ENCODE results near the gene IL37. TPM values are rescaled to one million over a fixed set of nuclear protein-coding genes. Genes with fewer than 3 reads are reported as not detected.

Gene IL37
- total and polyA plus RNA-seq, 2 experiments from 2014 or later, result not detected

DNA sequence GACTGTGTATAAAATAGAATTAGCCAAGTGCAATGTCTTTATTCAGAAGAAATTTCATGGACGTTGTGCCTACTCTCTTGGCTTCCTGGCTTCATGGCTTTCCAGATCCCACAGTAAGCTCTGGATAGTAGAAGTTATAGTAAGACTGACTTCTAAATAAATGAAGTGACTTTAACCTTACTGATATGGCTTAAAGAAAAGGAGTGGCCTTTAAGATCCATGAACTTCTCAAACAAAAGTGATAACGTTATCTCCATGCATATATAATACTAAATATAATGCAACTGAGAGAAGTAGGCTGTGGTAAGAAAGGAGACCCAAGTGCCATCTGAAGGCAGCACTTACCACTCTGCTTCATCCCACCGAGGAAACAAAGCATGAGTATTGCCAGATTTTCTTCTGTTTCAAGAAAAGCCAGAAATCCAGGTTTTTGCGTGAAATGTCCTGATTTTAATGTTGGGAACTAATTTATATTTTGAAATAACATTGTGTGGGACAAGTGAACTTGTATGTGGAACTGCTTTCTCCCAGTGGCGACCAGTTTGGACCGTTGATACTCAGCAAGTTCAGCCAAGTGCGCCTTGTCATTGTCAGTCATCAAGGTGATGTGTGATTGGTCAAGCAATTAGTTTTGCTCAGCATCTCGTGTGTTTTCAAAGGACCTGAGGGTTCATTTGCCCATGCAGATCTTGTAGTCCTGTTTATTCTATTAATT is 13.9 kb upstream of the IL37 start:
- no peaks in the 10 kb centered on the region for H3K4me1 ChIP-seq (ENCODE audit: insufficient read depth)
- H2AFZ ChIP-seq, result 0 out of 2 replicates have a peak overlapping the region, but pooled peaks have one; percentile 38
- H3F3A ChIP-seq (replicated peaks; ENCODE audit: low read depth), result no peaks in the 10 kb centered on the region
- ATAC-seq (no peak), DNase-seq (ENCODE audit: low spot score) (no peak)
- no peaks in the 10 kb centered on the region for H3K27me3 ChIP-seq (ENCODE audit: insufficient read depth)
- no peak overlapping the region for H3K27ac ChIP-seq (ENCODE audit: low read depth)
- no peaks in the 10 kb centered on the region for H3K36me3 ChIP-seq (ENCODE audit: insufficient read depth)
- Mint-ChIP-seq H3K27me3 (ENCODE audit: insufficient read depth, low read depth, poor library complexity) (no peaks in the 10 kb centered on the region), H3K4me3 (no peak overlapping the region), H3K9me3 (no peaks in the 10 kb centered on the region), H3K36me3 (ENCODE audit: low read depth) (no peaks in the 10 kb centered on the region), H3K4me1 (no peaks in the 10 kb centered on the region), H3K27ac (no peak overlapping the region)
- no peak for TF ChIP-seq ZNF114 (CRISPR knock-in tag; IDR thresholded peaks at IDR 0.05)
- TF ChIP-seq, protein P1, sequence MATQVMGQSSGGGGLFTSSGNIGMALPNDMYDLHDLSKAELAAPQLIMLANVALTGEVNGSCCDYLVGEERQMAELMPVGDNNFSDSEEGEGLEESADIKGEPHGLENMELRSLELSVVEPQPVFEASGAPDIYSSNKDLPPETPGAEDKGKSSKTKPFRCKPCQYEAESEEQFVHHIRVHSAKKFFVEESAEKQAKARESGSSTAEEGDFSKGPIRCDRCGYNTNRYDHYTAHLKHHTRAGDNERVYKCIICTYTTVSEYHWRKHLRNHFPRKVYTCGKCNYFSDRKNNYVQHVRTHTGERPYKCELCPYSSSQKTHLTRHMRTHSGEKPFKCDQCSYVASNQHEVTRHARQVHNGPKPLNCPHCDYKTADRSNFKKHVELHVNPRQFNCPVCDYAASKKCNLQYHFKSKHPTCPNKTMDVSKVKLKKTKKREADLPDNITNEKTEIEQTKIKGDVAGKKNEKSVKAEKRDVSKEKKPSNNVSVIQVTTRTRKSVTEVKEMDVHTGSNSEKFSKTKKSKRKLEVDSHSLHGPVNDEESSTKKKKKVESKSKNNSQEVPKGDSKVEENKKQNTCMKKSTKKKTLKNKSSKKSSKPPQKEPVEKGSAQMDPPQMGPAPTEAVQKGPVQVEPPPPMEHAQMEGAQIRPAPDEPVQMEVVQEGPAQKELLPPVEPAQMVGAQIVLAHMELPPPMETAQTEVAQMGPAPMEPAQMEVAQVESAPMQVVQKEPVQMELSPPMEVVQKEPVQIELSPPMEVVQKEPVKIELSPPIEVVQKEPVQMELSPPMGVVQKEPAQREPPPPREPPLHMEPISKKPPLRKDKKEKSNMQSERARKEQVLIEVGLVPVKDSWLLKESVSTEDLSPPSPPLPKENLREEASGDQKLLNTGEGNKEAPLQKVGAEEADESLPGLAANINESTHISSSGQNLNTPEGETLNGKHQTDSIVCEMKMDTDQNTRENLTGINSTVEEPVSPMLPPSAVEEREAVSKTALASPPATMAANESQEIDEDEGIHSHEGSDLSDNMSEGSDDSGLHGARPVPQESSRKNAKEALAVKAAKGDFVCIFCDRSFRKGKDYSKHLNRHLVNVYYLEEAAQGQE (IDR thresholded peaks at IDR 0.05; ENCODE audit: unreplicated experiment), result no peak
- no peak for TF ChIP-seq STAT1 (IDR thresholded peaks at IDR 0.05; ENCODE audit: unreplicated experiment)
- TF ChIP-seq NANOG (IDR thresholded peaks at IDR 0.05; ENCODE audit: borderline replicate concordance), result no peak
- no peak for TF ChIP-seq JUNB (IDR thresholded peaks at IDR 0.05; ENCODE audit: unreplicated experiment)
- no peak for TF ChIP-seq EZH2 (IDR thresholded peaks at IDR 0.05; ENCODE audit: low read depth, unreplicated experiment)
- TF ChIP-seq, protein P2, sequence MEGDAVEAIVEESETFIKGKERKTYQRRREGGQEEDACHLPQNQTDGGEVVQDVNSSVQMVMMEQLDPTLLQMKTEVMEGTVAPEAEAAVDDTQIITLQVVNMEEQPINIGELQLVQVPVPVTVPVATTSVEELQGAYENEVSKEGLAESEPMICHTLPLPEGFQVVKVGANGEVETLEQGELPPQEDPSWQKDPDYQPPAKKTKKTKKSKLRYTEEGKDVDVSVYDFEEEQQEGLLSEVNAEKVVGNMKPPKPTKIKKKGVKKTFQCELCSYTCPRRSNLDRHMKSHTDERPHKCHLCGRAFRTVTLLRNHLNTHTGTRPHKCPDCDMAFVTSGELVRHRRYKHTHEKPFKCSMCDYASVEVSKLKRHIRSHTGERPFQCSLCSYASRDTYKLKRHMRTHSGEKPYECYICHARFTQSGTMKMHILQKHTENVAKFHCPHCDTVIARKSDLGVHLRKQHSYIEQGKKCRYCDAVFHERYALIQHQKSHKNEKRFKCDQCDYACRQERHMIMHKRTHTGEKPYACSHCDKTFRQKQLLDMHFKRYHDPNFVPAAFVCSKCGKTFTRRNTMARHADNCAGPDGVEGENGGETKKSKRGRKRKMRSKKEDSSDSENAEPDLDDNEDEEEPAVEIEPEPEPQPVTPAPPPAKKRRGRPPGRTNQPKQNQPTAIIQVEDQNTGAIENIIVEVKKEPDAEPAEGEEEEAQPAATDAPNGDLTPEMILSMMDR (conservative IDR thresholded peaks at IDR 0.05; ENCODE audit: low read depth in 2 of 2), result no peak
- no peak for TF ChIP-seq ZNF331 (CRISPR knock-in tag; IDR thresholded peaks at IDR 0.05; ENCODE audit: low read depth)
- no peak for TF ChIP-seq EZH2phosphoT487 (IDR thresholded peaks at IDR 0.05; ENCODE audit: unreplicated experiment)
- TF ChIP-seq, protein P3, sequence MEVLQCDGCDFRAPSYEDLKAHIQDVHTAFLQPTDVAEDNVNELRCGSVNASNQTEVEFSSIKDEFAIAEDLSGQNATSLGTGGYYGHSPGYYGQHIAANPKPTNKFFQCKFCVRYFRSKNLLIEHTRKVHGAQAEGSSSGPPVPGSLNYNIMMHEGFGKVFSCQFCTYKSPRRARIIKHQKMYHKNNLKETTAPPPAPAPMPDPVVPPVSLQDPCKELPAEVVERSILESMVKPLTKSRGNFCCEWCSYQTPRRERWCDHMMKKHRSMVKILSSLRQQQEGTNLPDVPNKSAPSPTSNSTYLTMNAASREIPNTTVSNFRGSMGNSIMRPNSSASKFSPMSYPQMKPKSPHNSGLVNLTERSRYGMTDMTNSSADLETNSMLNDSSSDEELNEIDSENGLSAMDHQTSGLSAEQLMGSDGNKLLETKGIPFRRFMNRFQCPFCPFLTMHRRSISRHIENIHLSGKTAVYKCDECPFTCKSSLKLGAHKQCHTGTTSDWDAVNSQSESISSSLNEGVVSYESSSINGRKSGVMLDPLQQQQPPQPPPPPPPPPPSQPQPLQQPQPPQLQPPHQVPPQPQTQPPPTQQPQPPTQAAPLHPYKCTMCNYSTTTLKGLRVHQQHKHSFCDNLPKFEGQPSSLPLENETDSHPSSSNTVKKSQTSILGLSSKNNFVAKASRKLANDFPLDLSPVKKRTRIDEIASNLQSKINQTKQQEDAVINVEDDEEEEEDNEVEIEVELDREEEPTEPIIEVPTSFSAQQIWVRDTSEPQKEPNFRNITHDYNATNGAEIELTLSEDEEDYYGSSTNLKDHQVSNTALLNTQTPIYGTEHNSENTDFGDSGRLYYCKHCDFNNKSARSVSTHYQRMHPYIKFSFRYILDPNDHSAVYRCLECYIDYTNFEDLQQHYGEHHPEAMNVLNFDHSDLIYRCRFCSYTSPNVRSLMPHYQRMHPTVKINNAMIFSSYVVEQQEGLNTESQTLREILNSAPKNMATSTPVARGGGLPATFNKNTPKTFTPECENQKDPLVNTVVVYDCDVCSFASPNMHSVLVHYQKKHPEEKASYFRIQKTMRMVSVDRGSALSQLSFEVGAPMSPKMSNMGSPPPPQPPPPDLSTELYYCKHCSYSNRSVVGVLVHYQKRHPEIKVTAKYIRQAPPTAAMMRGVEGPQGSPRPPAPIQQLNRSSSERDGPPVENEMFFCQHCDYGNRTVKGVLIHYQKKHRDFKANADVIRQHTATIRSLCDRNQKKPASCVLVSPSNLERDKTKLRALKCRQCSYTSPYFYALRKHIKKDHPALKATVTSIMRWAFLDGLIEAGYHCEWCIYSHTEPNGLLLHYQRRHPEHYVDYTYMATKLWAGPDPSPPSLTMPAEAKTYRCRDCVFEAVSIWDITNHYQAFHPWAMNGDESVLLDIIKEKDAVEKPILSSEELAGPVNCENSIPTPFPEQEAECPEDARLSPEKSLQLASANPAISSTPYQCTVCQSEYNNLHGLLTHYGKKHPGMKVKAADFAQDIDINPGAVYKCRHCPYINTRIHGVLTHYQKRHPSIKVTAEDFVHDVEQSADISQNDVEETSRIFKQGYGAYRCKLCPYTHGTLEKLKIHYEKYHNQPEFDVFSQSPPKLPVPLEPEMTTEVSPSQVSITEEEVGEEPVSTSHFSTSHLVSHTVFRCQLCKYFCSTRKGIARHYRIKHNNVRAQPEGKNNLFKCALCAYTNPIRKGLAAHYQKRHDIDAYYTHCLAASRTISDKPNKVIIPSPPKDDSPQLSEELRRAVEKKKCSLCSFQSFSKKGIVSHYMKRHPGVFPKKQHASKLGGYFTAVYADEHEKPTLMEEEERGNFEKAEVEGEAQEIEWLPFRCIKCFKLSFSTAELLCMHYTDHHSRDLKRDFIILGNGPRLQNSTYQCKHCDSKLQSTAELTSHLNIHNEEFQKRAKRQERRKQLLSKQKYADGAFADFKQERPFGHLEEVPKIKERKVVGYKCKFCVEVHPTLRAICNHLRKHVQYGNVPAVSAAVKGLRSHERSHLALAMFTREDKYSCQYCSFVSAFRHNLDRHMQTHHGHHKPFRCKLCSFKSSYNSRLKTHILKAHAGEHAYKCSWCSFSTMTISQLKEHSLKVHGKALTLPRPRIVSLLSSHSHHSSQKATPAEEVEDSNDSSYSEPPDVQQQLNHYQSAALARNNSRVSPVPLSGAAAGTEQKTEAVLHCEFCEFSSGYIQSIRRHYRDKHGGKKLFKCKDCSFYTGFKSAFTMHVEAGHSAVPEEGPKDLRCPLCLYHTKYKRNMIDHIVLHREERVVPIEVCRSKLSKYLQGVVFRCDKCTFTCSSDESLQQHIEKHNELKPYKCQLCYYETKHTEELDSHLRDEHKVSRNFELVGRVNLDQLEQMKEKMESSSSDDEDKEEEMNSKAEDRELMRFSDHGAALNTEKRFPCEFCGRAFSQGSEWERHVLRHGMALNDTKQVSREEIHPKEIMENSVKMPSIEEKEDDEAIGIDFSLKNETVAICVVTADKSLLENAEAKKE (CRISPR knock-in tag; IDR thresholded peaks at IDR 0.05), result no peak
- no peak for TF ChIP-seq CREB1 (CRISPR knock-in tag; IDR thresholded peaks at IDR 0.05; ENCODE audit: low read depth)
- no peak for TF ChIP-seq POLR2AphosphoS5 (IDR thresholded peaks at IDR 0.05; ENCODE audit: low read depth)
- TF ChIP-seq, protein P4, sequence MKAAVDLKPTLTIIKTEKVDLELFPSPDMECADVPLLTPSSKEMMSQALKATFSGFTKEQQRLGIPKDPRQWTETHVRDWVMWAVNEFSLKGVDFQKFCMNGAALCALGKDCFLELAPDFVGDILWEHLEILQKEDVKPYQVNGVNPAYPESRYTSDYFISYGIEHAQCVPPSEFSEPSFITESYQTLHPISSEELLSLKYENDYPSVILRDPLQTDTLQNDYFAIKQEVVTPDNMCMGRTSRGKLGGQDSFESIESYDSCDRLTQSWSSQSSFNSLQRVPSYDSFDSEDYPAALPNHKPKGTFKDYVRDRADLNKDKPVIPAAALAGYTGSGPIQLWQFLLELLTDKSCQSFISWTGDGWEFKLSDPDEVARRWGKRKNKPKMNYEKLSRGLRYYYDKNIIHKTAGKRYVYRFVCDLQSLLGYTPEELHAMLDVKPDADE (IDR thresholded peaks at IDR 0.05), result no peak
- H3K79me2 ChIP-seq (replicated peaks; ENCODE audit: insufficient read depth), result no peaks in the 10 kb centered on the region
- no peak overlapping the region for H3K4me2 ChIP-seq
- H3K4me3 ChIP-seq, result no peak overlapping the region
- H4K20me1 ChIP-seq (replicated peaks; ENCODE audit: insufficient read depth), result no peaks in the 10 kb centered on the region
- H3K9me2 ChIP-seq (ENCODE audit: insufficient read depth), result no peaks in the 10 kb centered on the region
